Fibroblast of gingiva (primary cell): ENCODE data around the gene SREBF2.

ENCODE experiments used
- DNase-seq: peaks from one replicate; pipeline ENCODE4 v3.0.0-alpha.2; 2011; ENCODE audit warnings: low read depth

SREBF2 gene

GRCh38 chr22:41908411-41909309 is 75.8 kb downstream of the SREBF2 start:
- no peak for DNase-seq

- DNase-seq: no peak
Observed at GRCh38 chr22:41909310-41910049, 76.6 kb downstream of the SREBF2 start.

GRCh38 chr22:41910050-41911000 is 77.4 kb downstream of the SREBF2 start:
- DNase-seq: no peak

GRCh38 chr22:41911001-41911611 is 78.2 kb downstream of the SREBF2 start:
- no peak for DNase-seq

GRCh38 chr22:41912338-41913039 is 79.6 kb downstream of the SREBF2 start:
- DNase-seq: no peak

GRCh38 chr22:41913040-41913719 is 80.3 kb downstream of the SREBF2 start:
- DNase-seq: no peak

GRCh38 chr22:41913842-41914534 is 81.1 kb downstream of the SREBF2 start:
- no peak for DNase-seq

GRCh38 chr22:41914611-41915034 is 81.7 kb downstream of the SREBF2 start:
- no peak for DNase-seq

- DNase-seq: no peak
Observed at GRCh38 chr22:41915035-41915785, 82.3 kb downstream of the SREBF2 start, which contains the start of gene SHISA8. SHISA8 (minus strand) TSS chr22:41915074; CDS start chr22:41914667, 407 bp downstream.

- no peak for DNase-seq
Observed at GRCh38 chr22:41915786-41916493, 83.0 kb downstream of the SREBF2 start.

GRCh38 chr22:41916745-41917358 is 83.9 kb downstream of the SREBF2 start:
- no peak for DNase-seq

GRCh38 chr22:41917375-41917902 is 84.5 kb downstream of the SREBF2 start:
- no peak for DNase-seq

- DNase-seq: no peak
Observed at GRCh38 chr22:41917903-41918791, 85.2 kb downstream of the SREBF2 start.

- DNase-seq: no peak
Observed at GRCh38 chr22:41919357-41920224, 86.7 kb downstream of the SREBF2 start.

GRCh38 chr22:41920271-41920976 is 87.5 kb downstream of the SREBF2 start:
- DNase-seq: no peak
